Activated CD4-positive, alpha-beta T cell treated with anti-CD3 and anti-CD28 coated beads, Interleukin-2, amount 50 U/mL, for 16 hours (primary cell): Measurements from ENCODE around the gene GOLGA5.
"Not testable (repeated sequence)": the region's sequence is repeated elsewhere in the genome, so short reads cannot be mapped to it uniquely, and the experiment has no call there.

Source experiments
- DNase-seq: peaks from one replicate; pipeline ENCODE4 v3.0.0-alpha.2; 2020

GOLGA5 gene

DNA sequence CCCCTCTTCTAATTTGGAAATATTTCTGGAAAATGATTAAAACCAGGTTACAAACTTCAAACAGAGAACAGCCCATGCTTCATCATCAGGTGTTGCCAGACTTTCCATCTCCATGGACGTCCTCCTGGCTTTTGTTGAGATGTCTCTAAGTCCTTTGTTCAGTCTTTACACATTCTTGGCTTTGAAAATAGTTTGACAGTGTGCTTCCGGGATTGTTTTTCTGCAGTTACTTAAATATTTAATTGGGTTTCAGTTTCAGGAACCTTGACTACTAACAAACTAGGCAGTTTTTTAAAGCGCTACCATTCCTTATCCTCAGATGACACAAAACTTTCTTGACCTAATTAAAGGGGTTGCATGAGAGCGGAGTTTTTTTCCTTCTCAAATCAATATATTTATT is 47.8 kb downstream of the GOLGA5 start:
- DNase-seq: no peak

DNA sequence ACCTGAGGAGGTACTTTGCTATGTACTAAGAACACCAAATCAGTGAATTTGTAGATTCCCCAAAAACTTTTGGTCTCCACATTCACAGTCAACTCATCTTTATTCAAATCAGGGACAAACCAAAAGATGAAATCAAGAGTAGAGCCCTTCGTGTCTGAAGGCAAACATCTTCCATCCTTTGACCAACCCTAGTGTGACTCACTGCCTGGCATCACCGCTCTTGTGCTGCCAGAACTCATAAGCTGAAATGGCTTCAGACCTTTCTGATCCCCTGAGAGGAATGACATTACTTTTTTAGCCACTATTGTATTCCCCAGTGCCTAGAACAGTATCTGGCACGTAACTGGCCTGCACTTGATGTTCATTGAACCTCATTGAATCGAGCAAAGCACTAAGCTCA is 50.1 kb downstream of the GOLGA5 start:
- peak; percentile 21 for DNase-seq

DNA sequence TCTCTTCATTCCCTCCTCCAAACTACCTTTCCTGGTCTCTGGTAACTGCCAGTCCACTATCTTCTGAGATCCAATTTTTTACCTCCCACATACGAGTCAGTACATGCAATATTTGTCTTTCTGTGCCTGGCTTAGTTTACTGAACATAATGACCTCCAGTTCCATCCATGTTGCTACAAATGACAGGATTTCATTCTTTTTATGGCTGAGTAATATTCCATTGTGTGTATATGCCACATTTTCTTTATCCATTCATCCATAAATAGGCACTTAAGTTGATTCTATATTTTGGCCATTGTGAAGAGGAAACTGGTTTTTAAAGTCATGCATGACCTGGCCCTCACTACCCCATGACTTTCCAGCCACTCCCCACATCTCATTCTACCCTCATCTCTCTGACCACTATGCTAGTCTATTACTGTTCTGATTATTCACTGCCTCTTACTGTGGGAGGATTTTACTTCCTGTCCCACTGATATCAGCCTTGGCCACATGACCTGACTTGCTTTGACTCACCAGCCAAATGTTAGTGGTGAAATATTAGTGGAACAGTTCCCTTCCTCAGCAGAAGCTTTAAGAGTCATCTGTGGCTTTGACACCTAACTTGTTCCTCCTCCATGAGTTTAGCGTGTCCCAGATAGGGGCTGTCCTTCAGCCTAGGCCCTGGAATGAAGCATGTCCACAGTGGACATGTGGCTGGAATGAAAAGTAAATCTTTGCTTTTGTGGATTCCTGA is 52.2 kb downstream of the GOLGA5 start:
- peak; percentile 63 for DNase-seq

DNA sequence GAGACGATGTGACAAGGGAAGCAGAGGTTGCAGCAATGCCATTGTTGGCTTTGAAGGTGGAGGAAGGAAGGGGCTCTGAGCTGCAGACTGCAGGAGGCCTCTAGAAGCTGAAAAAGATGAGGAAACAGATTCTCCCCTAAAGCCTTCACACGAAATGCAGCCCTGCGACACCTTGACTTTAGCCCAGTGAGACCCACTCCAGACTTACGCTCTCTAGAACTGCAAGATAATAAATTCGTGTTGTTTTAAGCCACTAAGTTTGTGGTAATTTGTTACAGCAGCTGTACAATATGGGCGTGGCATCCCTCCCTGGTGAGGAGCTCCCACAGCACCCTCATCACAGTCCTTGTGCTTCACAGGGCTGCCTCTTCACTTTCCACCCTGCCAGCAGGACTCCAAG is 53.2 kb downstream of the GOLGA5 start:
- DNase-seq: no peak

DNA sequence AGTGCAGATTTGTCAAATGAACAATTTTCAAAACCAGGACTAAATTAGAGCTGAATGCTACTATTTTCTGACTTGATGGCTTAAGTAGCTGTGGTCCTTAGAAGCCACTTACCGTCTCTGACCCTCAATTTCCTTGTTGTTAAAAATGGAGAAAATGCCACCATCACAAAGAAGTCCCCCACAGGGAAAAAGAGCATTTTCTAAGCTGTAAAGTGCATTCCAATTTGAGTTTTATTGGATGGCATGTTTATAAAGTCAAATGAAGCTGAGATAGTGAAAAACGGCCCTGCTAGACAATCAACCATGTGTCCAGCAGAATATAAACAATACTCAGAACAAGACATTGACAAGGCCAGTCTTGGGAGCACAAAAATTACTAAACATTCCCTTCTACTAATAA is 53.6 kb downstream of the GOLGA5 start:
- DNase-seq: no peak

DNA sequence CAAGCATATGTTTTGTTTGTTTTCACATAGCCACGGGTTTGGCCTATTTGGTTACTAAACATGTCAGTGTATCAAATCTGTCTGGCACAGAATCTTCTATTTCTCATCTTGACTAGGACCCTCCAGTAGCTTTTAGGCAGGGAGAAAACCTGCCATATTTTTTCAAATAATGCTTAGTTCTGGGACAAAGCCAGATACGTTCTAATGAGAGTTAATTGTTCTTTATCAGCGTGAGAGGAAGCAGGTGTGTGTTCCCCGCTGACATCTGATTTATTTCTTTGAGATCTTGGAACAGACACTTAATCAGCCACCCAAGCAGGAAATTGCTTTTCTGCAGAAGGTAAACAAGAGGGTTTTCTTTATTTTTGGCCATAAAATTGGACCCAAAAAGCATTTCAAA is 54.8 kb downstream of the GOLGA5 start:
- no peak for DNase-seq

DNA sequence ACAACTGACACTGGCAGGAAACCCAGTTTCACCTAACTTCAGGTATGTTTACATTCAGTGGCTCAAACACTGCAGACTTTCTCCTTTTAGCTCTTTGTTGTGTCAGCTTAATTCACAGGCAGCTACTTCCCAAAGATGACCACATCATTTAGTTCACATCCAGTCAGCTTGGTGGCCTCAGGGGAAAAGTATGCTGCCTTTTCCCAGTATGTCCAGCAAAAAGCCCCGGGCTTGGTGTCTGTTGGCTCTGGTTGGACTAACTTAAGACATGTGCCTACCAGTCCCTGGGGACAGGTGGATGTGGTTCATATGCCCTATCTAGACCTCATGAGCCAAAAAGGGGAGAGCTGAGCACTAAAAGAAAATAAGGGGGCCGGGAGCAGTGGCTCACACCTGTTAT is 56.4 kb downstream of the GOLGA5 start:
- DNase-seq: no peak

DNA sequence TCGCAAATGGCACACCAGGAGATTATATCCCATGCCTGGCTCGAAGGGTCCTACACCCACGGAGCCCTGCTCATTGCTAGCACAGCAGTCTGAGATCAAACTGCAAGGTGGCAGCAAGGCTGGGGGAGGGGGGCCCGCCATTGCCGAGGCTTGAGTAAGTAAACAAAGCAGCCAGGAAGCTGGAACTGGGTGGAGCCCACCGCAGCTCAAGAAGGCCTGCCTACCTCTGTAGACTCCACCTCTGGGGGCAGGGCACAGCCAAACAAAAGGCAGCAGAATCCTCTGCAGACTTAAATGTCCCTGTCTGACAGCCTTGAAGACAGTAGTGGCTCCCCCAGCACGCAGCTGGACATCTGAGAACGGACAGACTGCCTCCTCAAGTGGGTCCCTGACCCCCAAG is 59.0 kb downstream of the GOLGA5 start:
- DNase-seq: not testable (repeated sequence)

DNA sequence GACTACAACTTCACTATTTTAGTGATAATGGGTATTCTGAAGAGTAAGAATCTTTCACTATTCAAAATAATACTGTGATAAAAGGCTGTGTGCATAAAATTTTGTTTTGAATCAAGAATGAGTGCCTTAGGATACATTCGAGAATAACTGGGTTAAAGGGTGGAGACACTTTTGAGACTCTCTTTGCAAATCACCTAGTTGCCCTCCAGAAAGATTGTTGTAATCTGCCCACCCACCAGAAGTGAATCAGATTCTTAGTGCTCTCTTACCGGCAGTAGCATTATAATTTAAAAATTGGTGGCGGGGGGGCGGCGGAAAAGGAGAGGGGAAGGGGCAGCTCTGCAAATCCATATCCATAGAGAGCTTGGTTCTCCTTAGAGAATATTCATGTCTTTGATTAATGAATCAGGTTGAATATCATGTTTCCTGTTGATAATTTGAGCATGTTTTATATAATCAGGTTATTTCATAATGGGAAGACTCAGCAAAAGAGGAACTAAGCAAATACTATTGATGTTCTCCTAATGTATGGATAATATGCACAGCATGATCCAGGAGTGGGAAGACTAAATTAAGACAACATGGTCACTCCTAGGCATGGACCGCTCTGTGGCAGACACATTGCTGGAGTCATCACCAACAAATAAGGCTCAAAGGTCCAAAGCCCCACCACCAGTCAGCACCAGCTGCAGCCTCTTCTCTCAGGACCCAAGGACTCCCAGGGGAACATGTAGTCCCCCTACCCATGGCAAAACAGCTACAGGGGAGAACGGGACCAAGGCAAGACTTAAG is 66.1 kb downstream of the GOLGA5 start:
- DNase-seq: no peak

DNA sequence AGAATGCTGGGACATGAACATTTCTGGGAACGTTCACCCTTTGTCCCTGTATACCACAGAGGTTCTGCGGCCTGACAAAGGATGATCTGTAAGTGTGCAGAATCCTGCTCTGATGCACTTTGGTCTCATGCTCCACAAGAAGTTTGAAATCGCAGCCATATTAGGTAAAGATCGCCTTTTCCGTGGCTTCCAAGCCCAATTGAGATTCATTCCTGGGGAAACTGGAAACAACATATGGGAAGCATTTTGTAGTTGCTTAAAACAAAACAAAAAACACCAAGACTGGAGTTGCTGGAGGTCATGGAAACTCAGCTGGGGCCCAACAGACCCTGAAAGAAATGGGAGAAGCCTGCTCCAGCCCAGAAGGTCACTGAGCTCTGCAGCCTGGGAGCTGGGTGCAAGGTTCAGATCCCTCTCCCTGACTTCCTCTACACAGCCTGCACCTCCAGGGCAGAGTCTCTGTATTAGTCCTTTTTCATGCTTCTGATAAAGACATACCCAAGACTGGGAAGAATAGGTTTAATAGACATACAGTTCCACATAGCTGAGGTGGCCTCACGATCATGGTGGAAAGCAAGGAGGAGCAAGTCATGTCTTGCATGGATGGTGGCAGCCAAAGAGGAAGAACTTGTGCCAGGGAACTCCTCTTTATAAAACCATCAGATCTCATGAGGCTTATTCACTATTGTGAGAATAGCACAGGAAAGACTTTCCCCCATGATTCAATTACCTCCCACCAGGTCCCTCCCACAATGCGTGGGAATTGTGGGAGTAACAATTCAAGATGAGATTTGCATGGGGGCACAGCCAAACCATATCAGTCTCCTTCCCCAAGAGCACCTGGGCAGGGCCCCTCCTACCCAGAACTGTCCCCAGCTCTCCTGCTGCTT is 68.0 kb downstream of the GOLGA5 start:
- DNase-seq: no peak

DNA sequence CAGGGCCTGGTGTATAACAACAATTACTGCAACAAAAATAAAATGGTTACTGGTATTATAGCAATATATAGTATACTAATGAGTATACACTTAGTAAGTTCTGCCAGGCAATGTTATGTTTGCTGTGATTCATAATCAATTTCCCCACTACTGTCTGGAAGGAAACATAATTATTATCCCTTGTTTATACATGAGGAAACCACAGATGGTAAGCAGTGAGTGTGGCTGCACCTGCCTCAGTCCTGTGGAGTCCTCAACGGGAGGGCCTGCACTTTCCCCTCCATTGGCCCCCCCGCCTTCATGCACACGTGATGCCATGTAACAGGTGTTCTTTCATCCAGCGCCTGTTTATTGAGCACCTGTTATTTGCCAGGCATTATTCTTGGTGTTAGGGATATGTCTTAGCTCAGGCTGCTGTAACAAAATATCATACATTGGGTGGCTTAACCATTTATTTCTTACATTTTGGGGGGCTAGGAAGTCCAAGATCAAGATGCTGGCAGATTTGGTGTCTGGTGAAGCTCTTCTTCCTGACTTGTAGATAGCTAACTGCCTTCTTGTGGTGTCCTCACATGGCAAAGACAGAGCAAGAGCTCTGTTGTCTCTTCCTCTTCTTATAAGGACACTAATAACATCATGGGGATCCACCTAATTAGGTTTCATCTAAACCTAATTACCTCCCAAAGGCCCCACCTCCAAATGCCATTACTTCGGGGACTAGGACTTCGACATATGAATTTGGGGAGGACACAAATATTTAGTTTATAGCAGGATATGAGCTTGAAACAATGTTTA is 69.4 kb downstream of the GOLGA5 start:
- no peak for DNase-seq

DNA sequence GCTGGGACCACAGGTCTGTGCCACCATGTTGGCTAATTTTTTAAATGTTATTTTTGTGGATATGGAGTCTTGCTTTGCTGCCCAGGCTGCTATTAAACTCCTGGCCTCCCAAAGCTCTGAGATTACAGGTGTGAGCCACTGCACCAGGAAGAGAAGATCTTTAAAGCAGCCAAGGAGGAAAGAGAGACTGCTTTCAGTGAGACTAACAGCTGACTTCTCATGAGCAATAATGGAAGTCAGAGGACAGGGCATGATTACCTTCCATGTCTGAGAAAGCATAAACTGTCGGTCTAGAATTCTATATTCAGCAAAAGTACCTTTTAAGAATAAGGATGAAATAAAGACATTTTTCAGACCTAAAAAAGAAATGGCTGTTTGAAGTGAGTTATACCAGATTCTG is 71.6 kb downstream of the GOLGA5 start:
- DNase-seq: no peak

DNA sequence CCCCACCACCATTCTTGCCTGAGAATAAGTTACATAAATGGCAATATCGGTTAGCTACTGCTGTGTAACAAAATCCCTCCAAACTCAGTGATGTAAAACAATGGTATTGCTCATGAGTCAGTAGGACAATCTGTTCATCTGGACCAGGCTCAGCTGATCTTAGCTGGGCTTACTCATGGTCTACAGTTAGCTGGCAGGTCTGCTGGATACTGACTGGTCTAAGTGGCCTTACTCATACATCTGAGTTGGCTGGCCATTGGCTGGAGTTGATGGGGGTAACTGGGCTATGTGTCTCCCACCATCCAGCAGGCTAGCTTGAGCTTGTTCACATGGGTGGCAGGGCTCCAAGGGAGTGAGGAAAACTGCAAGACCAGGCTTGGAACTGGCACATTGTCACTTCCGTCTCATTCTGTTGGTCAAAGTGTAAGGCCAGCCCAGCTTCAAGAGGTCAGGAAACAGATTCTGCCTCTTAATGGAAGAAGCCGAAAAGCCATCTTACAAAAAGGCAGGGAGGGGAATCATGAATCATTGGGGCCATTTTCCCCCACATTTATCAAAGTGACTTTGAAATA is 72.2 kb downstream of the GOLGA5 start:
- no peak for DNase-seq

DNA sequence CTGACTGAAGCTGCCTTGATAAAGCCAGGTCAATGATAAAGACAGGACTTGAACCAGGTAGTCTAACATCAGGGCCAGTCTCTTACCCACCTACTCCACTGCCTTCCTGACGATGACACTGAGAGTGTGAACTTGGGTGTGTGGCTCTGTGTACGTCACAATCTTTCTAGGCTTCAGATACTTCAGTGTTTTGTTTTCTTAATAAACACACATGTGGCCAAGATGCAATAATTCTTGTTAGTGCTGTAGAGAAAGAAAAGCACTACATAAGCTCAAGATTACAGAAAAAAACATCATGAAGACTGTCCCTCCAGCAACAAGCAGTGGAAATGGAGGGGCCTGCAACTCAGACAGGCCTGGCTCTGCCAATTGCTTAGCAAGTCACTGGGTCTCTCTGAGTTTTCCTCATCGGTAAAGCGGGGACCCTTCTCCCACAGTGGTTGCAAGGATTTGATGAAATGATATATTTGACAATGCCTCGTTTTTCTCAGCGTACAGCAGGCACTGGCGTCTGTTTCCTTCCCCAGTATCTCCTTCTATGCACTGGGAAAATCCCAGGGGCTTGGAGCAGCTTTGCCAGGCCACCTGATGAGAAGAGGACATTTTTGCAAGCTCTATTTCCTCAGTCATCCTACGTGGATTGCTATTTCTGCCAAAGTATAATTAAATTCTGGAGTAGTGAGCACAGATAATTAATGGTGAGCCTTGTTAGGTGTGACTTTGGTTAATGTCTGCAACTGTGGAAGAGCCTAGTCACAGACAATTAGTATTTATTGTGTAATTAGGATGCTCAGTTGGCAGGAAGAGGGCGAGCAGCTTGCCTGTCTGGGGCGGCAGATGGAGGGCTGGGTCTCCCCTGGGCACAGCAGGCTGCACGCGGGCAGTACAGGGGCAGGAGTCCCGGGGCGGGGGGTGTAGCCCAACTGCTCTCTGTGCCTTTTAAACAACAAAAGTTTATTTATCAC is 73.1 kb downstream of the GOLGA5 start:
- DNase-seq: no peak

DNA sequence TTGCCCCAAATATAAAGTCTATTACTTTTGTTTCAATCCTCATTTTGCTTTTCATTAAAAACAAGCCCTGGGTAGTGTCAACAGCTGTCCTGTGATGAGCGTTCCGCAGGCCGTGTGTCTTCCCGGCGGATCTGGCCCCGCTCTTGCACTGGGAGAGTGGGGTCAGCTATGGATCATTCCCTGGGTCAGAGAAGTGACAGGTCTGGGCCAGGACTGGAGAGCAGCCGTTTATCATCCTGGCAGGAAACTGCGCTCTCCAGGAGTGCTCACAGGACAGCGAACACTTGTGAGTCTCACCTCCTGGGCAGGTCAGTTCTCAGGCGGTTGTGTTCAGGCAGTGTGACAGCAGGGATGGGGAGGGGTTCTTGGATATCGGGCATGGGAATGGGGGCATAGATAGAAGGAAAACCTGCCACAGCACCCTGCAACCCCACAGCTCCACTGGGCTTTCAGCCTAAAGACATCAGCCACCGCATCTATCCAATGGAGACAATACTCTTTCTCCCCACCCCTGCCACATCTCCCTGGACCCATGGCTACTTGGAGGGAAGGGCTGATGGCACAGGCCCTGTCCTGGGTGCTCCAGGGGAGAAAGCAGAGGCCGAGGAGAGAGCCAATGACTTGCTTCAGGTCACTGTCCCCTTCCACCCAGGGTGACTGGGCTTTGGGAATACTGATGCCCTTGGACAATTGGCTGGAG is 81.0 kb downstream of the GOLGA5 start:
- DNase-seq: no peak

DNA sequence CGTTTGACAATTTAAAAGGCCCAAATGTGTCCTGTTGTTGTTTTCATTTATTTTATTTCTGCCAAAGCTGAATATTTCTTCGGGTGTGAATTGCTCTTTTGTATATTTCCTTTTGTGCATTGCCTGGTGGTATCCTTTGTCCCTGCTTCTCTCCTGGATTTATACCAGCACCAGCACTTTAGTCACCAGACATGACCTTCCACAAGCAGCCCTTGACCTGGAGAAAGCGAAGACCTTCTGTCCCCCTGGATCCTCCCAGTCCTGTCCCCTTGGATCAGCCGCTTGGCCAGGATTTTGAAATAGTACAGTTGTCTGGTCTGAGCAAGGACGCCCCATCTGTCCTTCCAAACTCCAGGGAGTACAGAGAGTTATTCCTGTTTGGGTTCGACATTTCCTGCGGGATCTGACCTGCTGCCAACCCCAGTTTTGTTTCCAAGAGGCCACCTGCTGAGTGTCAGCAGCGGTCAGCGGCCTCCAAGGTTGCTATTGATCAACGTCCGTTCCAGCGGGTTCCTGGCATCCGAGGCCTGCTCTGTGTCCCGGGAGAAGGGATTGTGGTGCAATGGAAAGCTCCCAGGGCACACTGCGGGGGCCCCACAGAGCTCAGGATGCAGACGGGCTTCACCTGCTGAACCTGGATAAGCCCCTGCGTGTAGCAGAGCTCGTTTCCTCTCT is 83.8 kb downstream of the GOLGA5 start:
- DNase-seq: no peak

DNA sequence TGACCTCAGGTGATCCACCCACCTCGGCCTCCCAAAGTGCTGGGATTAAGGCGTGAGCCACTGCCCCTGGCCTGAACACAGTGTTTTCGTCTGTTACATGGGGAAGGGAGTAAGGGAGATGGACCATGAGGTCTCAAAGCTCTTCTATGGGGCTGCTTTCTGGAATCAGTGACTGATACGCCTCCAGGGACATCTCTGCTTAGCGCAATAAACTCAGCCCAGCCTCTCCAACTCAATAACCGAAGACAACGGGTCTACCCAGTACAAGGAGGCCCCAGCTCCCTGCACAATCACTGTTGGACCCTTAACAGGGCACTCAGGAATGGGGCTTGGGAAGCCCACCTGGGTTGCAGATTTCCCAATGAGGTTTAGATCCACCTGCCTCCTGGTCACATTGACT is 86.2 kb downstream of the GOLGA5 start:
- no peak for DNase-seq

DNA sequence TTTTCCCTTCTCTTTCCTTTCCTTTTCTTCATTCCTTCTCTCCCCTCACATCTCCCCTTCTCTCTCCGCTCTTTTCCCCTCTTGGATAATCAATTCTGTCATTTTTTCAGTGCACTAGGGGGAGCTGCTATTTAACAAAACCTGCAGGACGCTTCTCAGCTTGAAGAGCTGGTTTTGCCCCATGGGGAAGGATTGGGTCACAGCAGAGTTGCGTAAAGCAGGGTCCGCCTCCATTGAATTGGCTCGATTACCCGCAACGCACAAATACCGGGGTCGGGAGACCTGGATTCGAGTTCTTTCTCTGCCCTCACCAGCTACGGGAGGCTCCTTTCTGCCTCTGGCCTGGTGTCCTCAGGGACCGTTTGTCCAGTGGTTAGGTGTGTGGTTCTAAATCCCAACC is 86.7 kb downstream of the GOLGA5 start:
- DNase-seq: no peak

DNA sequence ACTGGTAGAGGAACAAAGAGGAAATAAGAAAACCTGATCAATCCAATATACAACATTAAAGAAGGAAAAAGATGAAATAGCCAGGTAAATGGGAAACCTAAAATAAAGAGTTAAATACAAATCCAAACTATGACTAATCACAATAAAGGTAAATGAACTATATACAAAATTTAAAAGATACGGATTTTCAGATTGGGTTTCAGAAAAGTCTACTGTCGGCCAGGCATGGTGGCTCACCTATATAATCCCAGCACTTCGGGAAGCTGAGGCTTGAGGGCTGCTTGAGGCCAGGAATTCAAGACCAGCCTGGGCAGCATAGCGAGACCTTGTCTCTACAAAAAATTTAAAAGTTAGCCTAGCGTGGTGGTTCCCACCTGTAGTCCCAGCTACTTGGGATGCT is 89.0 kb downstream of the GOLGA5 start:
- no peak for DNase-seq

DNA sequence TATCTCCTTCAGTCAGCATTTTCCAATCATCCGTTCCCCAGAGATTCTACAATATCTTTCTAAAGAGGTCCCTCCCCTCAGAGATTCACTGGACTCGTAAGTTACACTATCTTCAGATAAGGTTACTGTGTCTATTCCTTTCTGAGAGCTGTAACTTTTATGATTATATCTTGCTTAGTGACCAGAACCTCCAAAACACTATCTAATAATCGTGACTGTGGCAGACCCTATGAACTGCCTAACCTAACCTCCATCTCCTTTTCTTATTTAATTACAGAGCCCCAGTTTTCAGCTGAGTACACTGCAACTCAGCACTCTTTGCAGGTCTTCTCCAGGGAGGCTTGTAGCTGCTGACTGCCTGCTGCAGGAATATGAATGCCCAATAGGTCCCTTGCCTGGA is 90.3 kb downstream of the GOLGA5 start:
- DNase-seq: no peak
